H1 (cell line): ENCODE measurements around the gene GAP43. TPM values are rescaled to one million over a fixed set of nuclear protein-coding genes. Genes with fewer than 3 reads are reported as not detected.

Experiments used
- CTCF ChIA-PET: fragments of 300-600 bp; sonication (Branson Sonifier 250); formaldehyde crosslinking; loops from one replicate; lab custom pipeline; 2021; ENCODE audit not compliant: partially characterized antibody; lab: Charles Lee
- POLR2A ChIA-PET: fragments of 300-600 bp; sonication (Branson Sonifier 250); formaldehyde crosslinking; loops from one replicate; lab custom pipeline; 2021; ENCODE audit warnings: inconsistent platforms; ENCODE audit not compliant: partially characterized antibody; lab: Charles Lee
- DNase-seq, 2 experiments: peaks; one replicate each; pipeline versions ENCODE4 v3.0.0 to v3.0.0-alpha.2; 2010 to 2022; ENCODE audit warnings: low spot score in 2 of 2, low read depth in 1 of 2, mixed read lengths in 1 of 2
- FAIRE-seq: peaks from 2 replicates; lab custom pipeline; 2011; peaks lifted over from hg19 to GRCh38; lab: Jason Lieb, UNC
- H2AFZ ChIP-seq: 2 replicates; pipeline ENCODE4 v1.8.1; 2012; ENCODE audit warnings: low read length, inconsistent platforms
- H2AK5ac ChIP-seq: 2 replicates; pipeline ENCODE4 v1.6.1; 2013; ENCODE audit warnings: low read depth, low read length
- H2BK120ac ChIP-seq: replicated peaks from 2 replicates; pipeline ENCODE3; 2013; ENCODE audit warnings: low read depth, low read length, inconsistent platforms
- H2BK12ac ChIP-seq: 2 replicates; pipeline ENCODE4 v1.6.1; 2013; ENCODE audit warnings: low read depth, low read length
- H2BK15ac ChIP-seq: 2 replicates; pipeline ENCODE4 v1.6.1; 2013; ENCODE audit warnings: low read length
- H2BK20ac ChIP-seq: 2 replicates; pipeline ENCODE4 v1.6.1; 2013; ENCODE audit warnings: low read length
- H2BK5ac ChIP-seq: 2 replicates; pipeline ENCODE4 v1.6.1; 2013; ENCODE audit warnings: low read depth, low read length
- H3K14ac ChIP-seq: 2 replicates; pipeline ENCODE4 v1.6.1; 2013; ENCODE audit warnings: inconsistent platforms; ENCODE audit not compliant: insufficient read length
- H3K18ac ChIP-seq: 2 replicates; pipeline ENCODE4 v1.6.1; 2013; ENCODE audit warnings: low read length; ENCODE audit errors: extremely low read depth
- H3K23ac ChIP-seq: 2 replicates; pipeline ENCODE4 v1.6.1; 2013; ENCODE audit warnings: inconsistent platforms; ENCODE audit not compliant: insufficient read length
- H3K23me2 ChIP-seq: 2 replicates; pipeline ENCODE4 v1.6.1; 2013; ENCODE audit warnings: low read depth, low read length
- H3K27ac ChIP-seq: 2 replicates; pipeline ENCODE4 v1.6.1; 2011; ENCODE audit warnings: low read depth, low read length, inconsistent platforms
- H3K27me3 ChIP-seq, 4 experiments: replicated peaks in 1 of 4; 1 replicate in 1 of 4; 2 replicates in 3 of 4; pipeline versions ENCODE4 v1.6.1 to v1.8.1; 2011 to 2013; ENCODE audit warnings: low read length in 3 of 4, mild to moderate bottlenecking in 3 of 4, inconsistent platforms in 2 of 4, mixed read lengths in 2 of 4, moderate library complexity in 1 of 4; ENCODE audit not compliant: control insufficient read depth in 3 of 4, insufficient read depth in 3 of 4; ENCODE audit errors: extremely low read depth in 1 of 4
- H3K36me3 ChIP-seq, 4 experiments: 2 replicates each; pipeline versions ENCODE4 v1.6.1 to v1.8.1; 2011 to 2013; ENCODE audit warnings: mild to moderate bottlenecking in 4 of 4, low read length in 3 of 4, moderate library complexity in 2 of 4, control low read depth in 1 of 4, inconsistent platforms in 1 of 4; ENCODE audit not compliant: insufficient read depth in 4 of 4, control insufficient read depth in 2 of 4
- H3K4ac ChIP-seq: replicated peaks from 2 replicates; pipeline ENCODE3; 2013; ENCODE audit warnings: low read length, low read depth, mixed read lengths, inconsistent platforms; ENCODE audit not compliant: insufficient read length
- H3K4me1 ChIP-seq, 4 experiments: replicated peaks in 1 of 4; 1 replicate in 1 of 4; 2 replicates in 3 of 4; pipeline versions ENCODE4 v1.6.1 to v1.8.1; 2011 to 2013; ENCODE audit warnings: low read length in 3 of 4, inconsistent platforms in 2 of 4, mixed read lengths in 1 of 4; ENCODE audit not compliant: insufficient read depth in 4 of 4, control insufficient read depth in 3 of 4
- H3K4me2 ChIP-seq, 2 experiments: 2 replicates each; pipeline versions ENCODE4 v1.6.1 to v1.8.1; 2011 to 2013; ENCODE audit warnings: low read depth in 2 of 2, low read length in 2 of 2, control low read depth in 1 of 2, inconsistent platforms in 1 of 2, mild to moderate bottlenecking in 1 of 2; ENCODE audit not compliant: insufficient read depth in 1 of 2
- H3K4me3 ChIP-seq, 4 experiments: fragments of 200-600, 300-600 bp in 1 of 4; sonication (generic), shearing (Covaris generic), sonication (Bioruptor Twin) in 1 of 4; 2 replicates each; pipeline versions ENCODE4 v1.5.1 to v1.8.1; 2011 to 2016; ENCODE audit warnings: low read length in 4 of 4, low read depth in 3 of 4, control low read depth in 2 of 4, inconsistent platforms in 2 of 4, mild to moderate bottlenecking in 2 of 4, mixed read lengths in 1 of 4, moderate library complexity in 1 of 4; ENCODE audit not compliant: insufficient read depth in 2 of 4; ENCODE audit errors: extremely low read depth in 1 of 4
- H3K56ac ChIP-seq: replicated peaks from 2 replicates; pipeline ENCODE3; 2013; ENCODE audit warnings: low read depth, mild to moderate bottlenecking, mixed read lengths, low read length, inconsistent platforms; ENCODE audit not compliant: insufficient read length
- H3K79me1 ChIP-seq: 2 replicates; pipeline ENCODE4 v1.6.1; 2013; ENCODE audit warnings: low read depth, low read length, control low read depth
- H3K79me2 ChIP-seq, 2 experiments: 2 replicates each; pipeline versions ENCODE4 v1.6.1 to v1.8.1; 2012 to 2013; ENCODE audit warnings: low read length in 2 of 2, mild to moderate bottlenecking in 2 of 2, inconsistent platforms in 1 of 2; ENCODE audit not compliant: insufficient read depth in 2 of 2, control insufficient read depth in 1 of 2
- H3K9ac ChIP-seq, 4 experiments: replicated peaks in 1 of 4; 1 replicate in 1 of 4; 2 replicates in 3 of 4; pipeline versions ENCODE4 v1.6.1 to v1.8.1; 2011 to 2013; ENCODE audit warnings: low read depth in 3 of 4, low read length in 3 of 4, control low read depth in 2 of 4, mild to moderate bottlenecking in 2 of 4, moderate library complexity in 2 of 4, inconsistent platforms in 1 of 4; ENCODE audit errors: extremely low read depth in 1 of 4
- H3K9me3 ChIP-seq, 2 experiments: 2 replicates each; pipeline versions ENCODE4 v1.6.1 to v1.8.1; 2012 to 2013; ENCODE audit warnings: mild to moderate bottlenecking in 2 of 2, moderate library complexity in 2 of 2, control low read depth in 1 of 2, inconsistent platforms in 1 of 2, low read depth in 1 of 2, low read length in 1 of 2, mixed read lengths in 1 of 2; ENCODE audit not compliant: insufficient read depth in 2 of 2
- H4K20me1 ChIP-seq, 2 experiments: replicated peaks in 1 of 2; 2 replicates each; pipeline versions ENCODE3 to v1.8.1; 2011 to 2013; ENCODE audit warnings: inconsistent platforms in 2 of 2, low read length in 2 of 2, mild to moderate bottlenecking in 1 of 2; ENCODE audit not compliant: insufficient read depth in 2 of 2, control insufficient read depth in 1 of 2
- H4K5ac ChIP-seq: 2 replicates; pipeline ENCODE4 v1.6.1; 2013; ENCODE audit warnings: low read length, low read depth, mixed read lengths, inconsistent platforms; ENCODE audit not compliant: insufficient read length
- H4K8ac ChIP-seq: 2 replicates; pipeline ENCODE4 v1.8.0; 2013; ENCODE audit warnings: mild to moderate bottlenecking, moderate library complexity, low read length, inconsistent platforms; ENCODE audit not compliant: insufficient read depth; ENCODE audit errors: extremely low read depth
- H4K91ac ChIP-seq: replicated peaks from 2 replicates; pipeline ENCODE3; 2013; ENCODE audit warnings: low read length, mixed read lengths, inconsistent platforms; ENCODE audit not compliant: insufficient read length
- ATF2 ChIP-seq: IDR thresholded peaks from 2 replicates; pipeline ENCODE4 v1.6.1; 2012; ENCODE audit warnings: low read length, inconsistent platforms
- CTCF ChIP-seq, 3 experiments: IDR thresholded peaks; 1 replicate in 2 of 3; 2 replicates in 1 of 3; pipeline versions ENCODE4 v1.5.1 to v1.6.1; 2011; ENCODE audit warnings: low read length in 3 of 3, mild to moderate bottlenecking in 3 of 3, inconsistent platforms in 2 of 3, low read depth in 1 of 3, moderate library complexity in 1 of 3; ENCODE audit not compliant: insufficient read depth in 1 of 3; ENCODE audit errors: control extremely low read depth in 1 of 3
- E2F6 ChIP-seq: IDR thresholded peaks from 2 replicates; pipeline ENCODE4 v1.6.1; 2012; ENCODE audit warnings: inconsistent platforms
- EGR1 ChIP-seq: IDR thresholded peaks from 2 replicates; pipeline ENCODE4 v1.6.1; 2011; ENCODE audit warnings: low read depth, low read length, borderline replicate concordance
- HDAC6 ChIP-seq: IDR thresholded peaks from one replicate; pipeline ENCODE4 v1.7.1; 2012; ENCODE audit warnings: low read depth, mild to moderate bottlenecking, inconsistent platforms, low read length, moderate library complexity
- JUND ChIP-seq: IDR thresholded peaks from 2 replicates; pipeline ENCODE4 v1.6.1; 2011; ENCODE audit warnings: mild to moderate bottlenecking, improper control_type of control experiment, low read length
- SAP30 ChIP-seq: fragments of 300-600 bp; sonication (generic); IDR thresholded peaks from 2 replicates; pipeline ENCODE4 v1.7.1; 2012; ENCODE audit warnings: low read length, moderate library complexity, mild to moderate bottlenecking, inconsistent platforms; ENCODE audit not compliant: insufficient read depth, insufficient replicate concordance
- SP1 ChIP-seq: IDR thresholded peaks from 2 replicates; pipeline ENCODE4 v1.6.1; 2011; ENCODE audit warnings: low read depth, low read length
- TCF12 ChIP-seq: IDR thresholded peaks from 2 replicates; pipeline ENCODE4 v1.6.1; 2011; ENCODE audit warnings: low read depth, mild to moderate bottlenecking, low read length
- ZNF274 ChIP-seq: IDR thresholded peaks from 2 replicates; pipeline ENCODE4 v1.7.0; 2012; ENCODE audit warnings: low read length, borderline replicate concordance; ENCODE audit errors: extremely low read depth
- WGBS, 2 experiments: shearing (Covaris generic) in 1 of 2; methylation state at CpG; one replicate each; pipeline versions ENCODE4 v1.1.6 to v1.1.7; 2013 to 2015; ENCODE audit warnings: low lambda C conversion rate in 2 of 2, mixed read lengths in 2 of 2, inconsistent platforms in 1 of 2, low coverage in 1 of 2, missing lambda C conversion rate in 1 of 2; ENCODE audit not compliant: insufficient replicate concordance in 2 of 2, insufficient coverage in 1 of 2, insufficient read length in 1 of 2; ENCODE audit errors: extremely low coverage in 1 of 2, missing lambda C conversion rate in 1 of 2; 5-methylcytosine and 5-hydroxymethylcytosine counted together
- polyA plus RNA-seq, 7 experiments: library from polyadenylated mRNA; depleted of rRNA in 3 of 7; stranded (reverse) in 5 of 7; unstranded in 2 of 7; fragments of >200 nt in 5 of 7; fragments of 200-250 nt in 2 of 7; gene quantifications; 1 replicate in 5 of 7; 2 replicates in 1 of 7; 4 replicates in 1 of 7; pipeline versions ENCODE4 v1.2.1 to v1.2.3, GENCODE V29; 2011 to 2013; ENCODE audit warnings: missing spikeins in 2 of 7, mixed read lengths in 2 of 7
- total RNA-seq: library from RNA; stranded (reverse); fragmentation: NEBNext Ultra II Directional; extraction: Animal tissue kit (Norgen Biotek cat#: 25700); gene quantifications from 2 replicates; pipeline ENCODE4 v1.2.1, GENCODE V29; 2021

GAP43 gene
- total and polyA plus RNA-seq, 2 of the 8 experiments (the other 6 are each of a cell fraction or from before 2014, with no cell fraction given): 11.2 to 21.9 TPM

- 86% methylated on average over 2 of the region's 2 CpGs; no CpG with 5 or more reads in 1 of the 2 experiments for WGBS, 2 experiments
- CTCF ChIA-PET: no interaction called here
- TF ChIP-seq HDAC6 (no peak), ATF2 (no peak), EGR1 (no peak), JUND (no peak), SAP30 (no peak), E2F6 (no peak), CTCF (IDR thresholded peaks at IDR 0.05; ENCODE audit: control extremely low read depth in 1 of 3, insufficient read depth in 1 of 3, low read depth in 1 of 3, low read length in 3 of 3) (no peak), TCF12 (no peak), SP1 (no peak), ZNF274 (no peak)
These were observed 28.3 kb downstream of the GAP43 start for GRCh38 chr3:115651599-115651998.

More at GRCh38 chr3:115651599-115651998, 28.3 kb downstream of the GAP43 start:
- Histone ChIP-seq H2BK20ac (no peak overlapping the region), H3K27me3 (no peaks in the 10 kb centered on the region), H2AFZ (no peak overlapping the region), H3K23me2 (no peaks in the 10 kb centered on the region), H2BK12ac (no peak overlapping the region), H3K36me3 (no peaks in the 10 kb centered on the region), H3K9ac (no peak overlapping the region), H3K9me3 (no peaks in the 10 kb centered on the region), H3K79me2 (no peaks in the 10 kb centered on the region), H3K23ac (no peak overlapping the region), H3K56ac (no peak overlapping the region), H3K4me1 (no peaks in the 10 kb centered on the region), H4K5ac (no peak overlapping the region), H4K8ac (no peak overlapping the region), H2AK5ac (no peak overlapping the region), H3K27ac (no peak overlapping the region), H4K91ac (no peak overlapping the region), H3K4me3 (no peak overlapping the region), H2BK120ac (no peak overlapping the region), H3K14ac (no peak overlapping the region), H3K18ac (no peak overlapping the region), H3K79me1 (no peaks in the 10 kb centered on the region), H2BK15ac (no peak overlapping the region), H4K20me1 (no peaks in the 10 kb centered on the region), H2BK5ac (no peak overlapping the region), H3K4ac (no peak overlapping the region), H3K4me2 (no peak overlapping the region)
- FAIRE-seq: no peak
- no peak for DNase-seq
- POLR2A ChIA-PET: no interaction called here
